ENCODE measurements around the gene NFE2L2. TPM values are rescaled to one million over a fixed set of nuclear protein-coding genes. Genes with fewer than 3 reads are reported as not detected.

Gene NFE2L2
- total RNA-seq, 6 experiments from 2014 or later: 59.0 to 76.5 (median 67.8) TPM

- peaks cover 2% of the 10 kb centered on the region; the same call in 1 of the 2 replicates for H3K27me3 Mint-ChIP-seq (ENCODE audit: insufficient read depth)
- H3K4me3 Mint-ChIP-seq: peak overlapping the region; percentile 94
- TF ChIP-seq, protein P1, sequence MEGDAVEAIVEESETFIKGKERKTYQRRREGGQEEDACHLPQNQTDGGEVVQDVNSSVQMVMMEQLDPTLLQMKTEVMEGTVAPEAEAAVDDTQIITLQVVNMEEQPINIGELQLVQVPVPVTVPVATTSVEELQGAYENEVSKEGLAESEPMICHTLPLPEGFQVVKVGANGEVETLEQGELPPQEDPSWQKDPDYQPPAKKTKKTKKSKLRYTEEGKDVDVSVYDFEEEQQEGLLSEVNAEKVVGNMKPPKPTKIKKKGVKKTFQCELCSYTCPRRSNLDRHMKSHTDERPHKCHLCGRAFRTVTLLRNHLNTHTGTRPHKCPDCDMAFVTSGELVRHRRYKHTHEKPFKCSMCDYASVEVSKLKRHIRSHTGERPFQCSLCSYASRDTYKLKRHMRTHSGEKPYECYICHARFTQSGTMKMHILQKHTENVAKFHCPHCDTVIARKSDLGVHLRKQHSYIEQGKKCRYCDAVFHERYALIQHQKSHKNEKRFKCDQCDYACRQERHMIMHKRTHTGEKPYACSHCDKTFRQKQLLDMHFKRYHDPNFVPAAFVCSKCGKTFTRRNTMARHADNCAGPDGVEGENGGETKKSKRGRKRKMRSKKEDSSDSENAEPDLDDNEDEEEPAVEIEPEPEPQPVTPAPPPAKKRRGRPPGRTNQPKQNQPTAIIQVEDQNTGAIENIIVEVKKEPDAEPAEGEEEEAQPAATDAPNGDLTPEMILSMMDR (IDR thresholded peaks at IDR 0.05): no peak
- peaks cover 49% of the 10 kb centered on the region for H3K4me1 Mint-ChIP-seq (ENCODE audit: low read depth)
- H3K36me3 Mint-ChIP-seq (ENCODE audit: low read depth): peaks cover 41% of the 10 kb centered on the region
- H3K9me3 Mint-ChIP-seq: 0 out of 2 replicates have a peak, but pooled peaks cover 6% of the 10 kb centered on the region
- H3K27ac Mint-ChIP-seq: peak overlapping the region; percentile 34; the same call in 1 of the 2 replicates
- no peak for DNase-seq
Measured at GRCh38 chr2:177260379-177260778, 4.1 kb downstream of the NFE2L2 start.

DNA sequence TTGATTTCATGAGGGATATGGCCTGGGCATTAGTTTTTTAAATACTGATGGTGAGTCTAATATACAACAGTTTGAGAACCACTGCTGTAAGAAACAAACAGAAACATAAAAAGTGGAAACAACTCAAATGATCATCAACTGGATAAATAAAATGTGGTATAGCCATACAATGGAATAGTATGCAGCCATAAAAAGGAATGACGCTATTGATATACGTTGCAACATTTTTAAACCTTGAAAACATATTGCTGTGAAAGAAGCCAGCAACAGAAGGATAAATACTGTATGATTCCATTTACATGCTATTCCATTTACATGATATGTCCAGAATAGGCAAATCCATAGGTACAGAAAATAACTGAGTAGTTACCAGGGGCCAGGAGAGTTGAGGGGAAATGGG is 6.5 kb downstream of the NFE2L2 start:
- no peak for DNase-seq
- Mint-ChIP-seq H3K4me3 (no peak overlapping the region), H3K27me3 (ENCODE audit: insufficient read depth) (peaks cover 2% of the 10 kb centered on the region; the same call in 1 of the 2 replicates), H3K36me3 (ENCODE audit: low read depth) (peaks cover 54% of the 10 kb centered on the region), H3K27ac (no peak overlapping the region; the same call in 1 of the 2 replicates), H3K9me3 (0 out of 2 replicates have a peak, but pooled peaks cover 6% of the 10 kb centered on the region), H3K4me1 (ENCODE audit: low read depth) (peaks cover 71% of the 10 kb centered on the region)
- TF ChIP-seq, protein P1 (IDR thresholded peaks at IDR 0.05): no peak

GRCh38 chr2:177257471-177257870 is 7.1 kb downstream of the NFE2L2 start:
- peaks cover 54% of the 10 kb centered on the region for H3K36me3 Mint-ChIP-seq (ENCODE audit: low read depth)

GRCh38 chr2:177256695-177257094 is 7.8 kb downstream of the NFE2L2 start:
- Mint-ChIP-seq H3K4me1 (ENCODE audit: low read depth) (peaks cover 78% of the 10 kb centered on the region), H3K9me3 (0 out of 2 replicates have a peak, but pooled peaks cover 6% of the 10 kb centered on the region), H3K4me3 (no peak overlapping the region), H3K27ac (no peak overlapping the region), H3K36me3 (ENCODE audit: low read depth) (peaks cover 53% of the 10 kb centered on the region), H3K27me3 (ENCODE audit: insufficient read depth) (no peaks in the 10 kb centered on the region; the same call in 1 of the 2 replicates)
- TF ChIP-seq, protein P1 (IDR thresholded peaks at IDR 0.05): no peak
- DNase-seq: no peak

More at GRCh38 chr2:177257471-177257870, 7.1 kb downstream of the NFE2L2 start:
- DNase-seq: no peak
- Mint-ChIP-seq H3K4me3 (no peak overlapping the region), H3K27ac (no peak overlapping the region; the same call in 1 of the 2 replicates), H3K9me3 (0 out of 2 replicates have a peak, but pooled peaks cover 6% of the 10 kb centered on the region), H3K27me3 (ENCODE audit: insufficient read depth) (peaks cover 2% of the 10 kb centered on the region; the same call in 1 of the 2 replicates), H3K4me1 (ENCODE audit: low read depth) (peaks cover 77% of the 10 kb centered on the region)
- TF ChIP-seq, protein P1 (IDR thresholded peaks at IDR 0.05): no peak

GRCh38 chr2:177256026-177256425 is 8.5 kb downstream of the NFE2L2 start:
- Mint-ChIP-seq H3K4me3 (no peak overlapping the region), H3K36me3 (ENCODE audit: low read depth) (peaks cover 55% of the 10 kb centered on the region), H3K27me3 (ENCODE audit: insufficient read depth) (no peaks in the 10 kb centered on the region; the same call in 1 of the 2 replicates), H3K9me3 (0 out of 2 replicates have a peak, but pooled peaks cover 6% of the 10 kb centered on the region), H3K4me1 (ENCODE audit: low read depth) (peaks cover 78% of the 10 kb centered on the region), H3K27ac (no peak overlapping the region)
- no peak for DNase-seq
- TF ChIP-seq, protein P1 (IDR thresholded peaks at IDR 0.05): no peak

All from HFFc6 (cell line).